Stimulated activated CD4-positive, alpha-beta T cell treated with anti-CD3 and anti-CD28 coated beads, Interleukin-12 subunit alpha, Interleukin-12 subunit beta, amount 100 ng/mL, for 48 hours (primary cell): Measurements from ENCODE around the gene ADSS1.

Source experiments
- DNase-seq, 3 donors: peaks; one replicate each; pipeline ENCODE4 v3.0.0-alpha.2; 2020; ENCODE audit warnings: low read depth in 2 of 3, low spot score in 1 of 3

Gene ADSS1

GRCh38 chr14:104723651-104724406 lies at the start of gene ADSS1:
Gene ADSS1 (plus strand): TSS chr14:104724229. CDS start chr14:104724271, 42 bp downstream.
- peak in 2 of 3 donors; percentile 34 to 43 for DNase-seq

- DNase-seq: no peak
Measured at GRCh38 chr14:104675447-104675846, 48.6 kb upstream of the ADSS1 start.

- no peak for DNase-seq
Measured at GRCh38 chr14:104676130-104676693, 47.8 kb upstream of the ADSS1 start.

GRCh38 chr14:104676694-104677511 lies 47.1 kb upstream of the ADSS1 start:
- DNase-seq: peak in 2 of 3 donors; percentile 41 to 52

- DNase-seq: peak; percentile 57 to 72 (median 60)
Measured at GRCh38 chr14:104677512-104678332, 46.3 kb upstream of the ADSS1 start.

GRCh38 chr14:104678346-104678745 lies 45.7 kb upstream of the ADSS1 start:
- no peak for DNase-seq

- DNase-seq: no peak
Measured at GRCh38 chr14:104678901-104679705, 44.9 kb upstream of the ADSS1 start.

- DNase-seq: no peak
Measured at GRCh38 chr14:104680056-104680805, 43.8 kb upstream of the ADSS1 start.

GRCh38 chr14:104680806-104681688 lies 43.0 kb upstream of the ADSS1 start:
- DNase-seq: no peak

GRCh38 chr14:104681689-104682074 lies 42.3 kb upstream of the ADSS1 start:
- no peak for DNase-seq

- DNase-seq: no peak
Measured at GRCh38 chr14:104682107-104682593, 41.9 kb upstream of the ADSS1 start.

- DNase-seq: no peak
Measured at GRCh38 chr14:104683653-104684448, 40.2 kb upstream of the ADSS1 start.

GRCh38 chr14:104684449-104684821 lies 39.6 kb upstream of the ADSS1 start:
- DNase-seq: no peak

- DNase-seq: no peak
Measured at GRCh38 chr14:104685216-104685997, 38.6 kb upstream of the ADSS1 start.

GRCh38 chr14:104685998-104686610 lies 37.9 kb upstream of the ADSS1 start:
- no peak for DNase-seq
